NK-92 (cell line): Measurements from ENCODE around the gene GREB1L.
"Not testable (repeated sequence)": the region's sequence is repeated elsewhere in the genome, so short reads cannot be mapped to it uniquely, and the experiment has no call there.

Experiments
- DNase-seq: peaks from one replicate; lab custom pipeline; 2025; ENCODE audit not compliant: unreplicated experiment; lab: John Stamatoyannopoulos, UW

Gene GREB1L

DNA sequence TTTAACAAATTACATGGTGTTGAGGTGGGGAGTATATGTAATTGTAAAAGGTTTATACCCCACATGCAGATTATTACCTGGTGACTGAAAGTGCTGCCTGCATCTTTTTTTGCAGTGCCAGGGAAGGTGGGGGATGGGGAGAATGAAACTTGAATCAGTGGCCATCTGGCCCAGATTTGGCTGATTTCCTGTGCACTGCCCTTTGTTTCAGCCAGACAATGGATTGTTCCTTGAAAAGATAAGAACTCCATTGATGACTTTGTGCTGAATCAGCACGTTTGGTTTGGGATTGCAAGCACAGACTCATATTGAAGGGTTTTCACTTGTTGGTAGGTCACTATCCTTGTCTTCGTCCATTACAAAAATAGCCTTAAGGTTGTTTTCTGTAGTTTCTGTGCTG is 20.9 kb downstream of the GREB1L start:
- no peak for DNase-seq

DNA sequence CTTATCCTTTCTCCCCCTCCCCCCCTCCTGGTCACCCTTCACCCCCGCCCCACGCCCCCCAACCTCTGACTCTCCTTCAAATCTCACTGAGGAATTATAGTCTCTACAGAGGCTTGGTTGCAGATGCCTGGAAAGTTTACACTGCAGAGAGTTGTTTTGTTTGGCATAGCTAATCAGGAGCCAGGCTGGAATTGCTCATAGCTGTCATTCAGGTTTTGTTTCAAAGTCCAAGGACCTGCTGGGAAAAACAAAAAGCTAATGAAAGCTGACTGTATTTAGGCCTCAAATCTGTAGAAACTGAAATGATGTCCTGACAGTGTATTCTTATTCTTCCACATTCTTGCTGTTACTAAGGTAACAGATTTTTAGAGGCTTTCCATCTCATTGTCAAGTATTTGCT is 22.6 kb downstream of the GREB1L start:
- DNase-seq = no peak

GRCh38 chr18:21265971-21266673 is 24.1 kb downstream of the GREB1L start:
- DNase-seq = no peak

GRCh38 chr18:21267400-21267799 is 25.4 kb downstream of the GREB1L start:
- no peak for DNase-seq

GRCh38 chr18:21269349-21269748 is 27.3 kb downstream of the GREB1L start:
- no peak for DNase-seq

- no peak for DNase-seq
These were observed 28.4 kb downstream of the GREB1L start for GRCh38 chr18:21270453-21270852.

DNA sequence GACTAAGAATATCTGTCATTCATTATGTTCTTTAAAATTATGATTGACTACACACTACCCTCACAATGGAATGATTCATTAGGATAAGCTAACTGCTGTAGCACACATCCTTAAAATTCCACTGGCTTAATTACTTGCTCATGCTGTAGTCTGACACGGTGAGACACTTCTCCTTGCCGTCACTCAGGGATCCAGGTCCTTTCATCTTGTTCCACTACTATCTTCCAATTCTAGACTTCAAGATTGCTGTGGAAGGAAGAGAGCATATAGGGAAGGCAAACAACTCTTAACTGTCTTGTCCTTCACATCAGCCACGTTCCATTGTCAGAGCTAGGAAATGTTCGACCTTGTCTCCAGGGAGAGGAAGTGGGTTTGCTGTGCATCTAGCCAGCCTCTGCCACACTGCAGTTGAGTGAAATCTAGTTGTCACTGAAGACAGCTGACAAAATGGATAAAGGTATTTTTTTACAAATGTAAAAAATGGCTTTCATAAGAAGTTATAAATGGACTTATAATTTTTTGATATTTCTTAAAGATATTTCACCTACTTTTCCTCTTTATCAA is 30.1 kb downstream of the GREB1L start:
- no peak for DNase-seq

DNA sequence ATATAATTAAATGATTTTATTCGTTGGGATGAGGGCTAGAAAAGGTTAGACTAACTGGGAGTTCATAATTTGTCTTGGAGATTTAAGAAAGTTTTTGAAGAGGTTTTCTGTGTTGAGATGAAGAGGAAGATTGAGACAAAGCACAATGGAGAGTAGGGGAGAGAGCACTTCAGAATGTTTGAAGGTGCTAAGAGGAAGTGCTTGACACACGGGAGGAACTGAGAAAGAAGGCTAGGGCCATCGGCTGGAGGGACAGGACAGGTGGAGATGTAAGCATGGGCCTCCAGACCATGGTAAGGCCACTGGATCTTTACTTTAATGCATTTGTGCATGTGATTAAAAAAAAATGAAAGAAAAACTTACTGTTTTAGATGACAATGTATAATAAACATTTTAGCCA is 31.5 kb downstream of the GREB1L start:
- DNase-seq = no peak

- no peak for DNase-seq
These were observed 33.6 kb downstream of the GREB1L start for GRCh38 chr18:21275645-21276044.

DNA sequence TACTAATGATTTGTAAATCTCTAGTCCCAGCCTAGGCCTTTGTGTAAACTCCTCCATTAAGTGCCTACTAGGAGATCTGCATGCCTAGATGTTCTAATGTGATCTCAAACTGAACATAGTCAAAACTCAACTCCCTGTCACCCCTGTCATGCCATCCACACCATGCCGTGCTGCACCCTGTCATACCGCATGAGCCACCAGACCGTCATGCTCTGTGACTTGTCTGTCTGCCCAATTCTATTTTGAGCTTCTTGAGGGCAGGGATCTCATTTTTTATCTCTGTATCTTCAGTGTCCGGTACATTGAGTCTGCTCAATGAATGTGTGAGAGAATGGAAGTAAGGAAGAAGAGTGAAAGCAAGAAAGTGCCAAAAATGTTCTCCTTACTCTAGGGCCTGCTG is 35.5 kb downstream of the GREB1L start:
- DNase-seq = no peak

GRCh38 chr18:21278218-21278617 is 36.2 kb downstream of the GREB1L start:
- not testable (repeated sequence) for DNase-seq

- no peak for DNase-seq
These were observed 39.6 kb downstream of the GREB1L start for GRCh38 chr18:21281603-21282002.

GRCh38 chr18:21284540-21284939 is 42.5 kb downstream of the GREB1L start:
- no peak for DNase-seq

DNA sequence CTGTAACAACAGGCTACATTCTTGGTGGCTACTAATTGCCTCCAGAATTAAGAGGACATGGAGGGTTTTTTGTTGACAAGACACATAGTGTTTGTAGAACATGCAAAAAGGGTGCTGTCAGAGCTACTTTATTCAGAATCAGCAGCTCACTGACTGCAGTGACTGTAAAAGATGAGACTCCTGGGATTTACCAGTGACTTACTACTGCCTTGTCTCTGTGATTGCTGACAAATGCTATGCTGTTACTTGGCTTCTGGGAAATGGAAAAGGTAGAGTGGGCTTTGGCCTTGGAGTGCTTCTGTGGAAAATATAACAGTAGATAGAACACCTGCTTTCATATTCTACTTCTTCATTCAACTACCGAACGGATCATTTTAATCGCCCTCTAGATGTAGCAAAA is 47.8 kb downstream of the GREB1L start:
- DNase-seq = no peak

DNA sequence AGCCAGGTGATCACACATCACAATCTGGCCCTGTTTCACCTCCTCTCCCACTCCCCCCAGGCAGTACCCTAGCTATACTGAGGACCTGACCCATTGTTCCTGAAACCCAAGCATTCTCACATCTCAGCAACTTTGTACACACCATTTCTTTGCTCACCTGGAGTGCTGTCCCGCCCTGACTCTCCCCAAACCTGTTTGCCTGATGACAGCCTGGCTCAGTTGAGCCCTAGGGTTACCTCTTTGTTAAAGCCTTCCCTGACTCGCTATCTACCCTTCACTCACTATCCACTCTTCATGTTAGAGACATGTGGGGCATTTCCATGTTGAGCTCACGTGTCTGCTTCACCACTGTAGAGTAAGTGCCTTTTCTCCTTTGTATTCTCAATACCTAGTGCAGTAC is 49.1 kb downstream of the GREB1L start:
- DNase-seq = no peak

DNA sequence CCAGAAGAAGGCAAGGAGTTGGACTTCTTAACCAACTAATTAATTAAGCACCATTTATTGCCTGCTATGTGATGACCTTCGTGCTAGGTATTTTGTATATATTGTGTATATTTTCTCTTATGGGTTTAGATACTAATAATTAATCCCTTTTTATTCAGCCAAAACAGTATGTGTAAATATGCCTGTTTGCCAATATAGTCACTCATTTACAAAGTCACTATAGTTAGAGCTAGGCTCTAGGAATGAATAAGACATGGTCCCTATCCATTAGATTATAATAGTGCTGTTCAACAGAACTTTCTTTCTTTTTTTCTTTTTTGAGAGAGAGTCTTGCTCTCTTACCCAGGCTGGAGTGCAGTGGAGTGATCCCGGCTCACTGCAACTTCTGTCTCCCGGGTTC is 51.4 kb downstream of the GREB1L start:
- no peak for DNase-seq

- no peak for DNase-seq
These were observed 53.1 kb downstream of the GREB1L start for GRCh38 chr18:21295101-21295500.

GRCh38 chr18:21296045-21296444 is 54.0 kb downstream of the GREB1L start:
- no peak for DNase-seq

GRCh38 chr18:21298351-21298750 is 56.3 kb downstream of the GREB1L start:
- DNase-seq = no peak

DNA sequence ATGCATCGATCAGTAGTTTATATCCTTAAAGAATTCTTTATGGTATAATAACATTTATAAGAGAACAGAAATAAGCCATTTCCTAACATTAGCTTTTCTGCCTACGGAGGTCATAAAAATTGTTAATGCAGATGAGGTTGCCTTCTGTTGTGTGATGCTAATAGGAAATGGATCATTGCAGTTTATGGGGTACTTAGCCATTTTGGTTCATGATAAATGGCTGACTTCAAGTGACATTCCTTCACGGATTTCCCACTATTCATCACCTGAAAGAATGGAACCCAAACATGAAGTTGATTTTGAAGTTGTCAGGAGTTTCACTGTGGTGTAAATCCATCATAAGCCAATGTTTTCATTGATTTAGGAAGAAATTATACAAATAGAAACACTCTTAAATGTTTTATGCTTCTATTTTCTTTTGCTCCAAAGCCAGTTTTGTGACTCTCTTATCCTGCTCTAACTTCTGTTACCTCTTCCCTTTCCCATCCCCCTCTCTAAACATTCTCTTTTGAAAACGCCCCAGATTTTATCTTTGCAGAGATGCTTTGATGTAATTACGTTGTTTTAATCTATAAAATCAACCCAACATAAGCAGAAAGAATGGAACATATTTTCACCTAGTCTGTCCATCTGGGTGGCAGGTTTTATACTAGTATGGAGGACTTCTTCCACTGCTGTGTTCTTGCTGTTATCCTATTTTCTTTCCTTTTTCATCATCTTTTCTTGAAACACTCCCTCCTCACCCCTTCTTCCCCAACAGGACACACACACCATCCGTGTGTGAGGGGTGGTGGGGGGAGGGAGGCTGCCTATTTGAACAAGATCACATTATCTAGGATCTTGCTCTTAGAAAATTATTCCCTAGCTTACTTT is 58.2 kb downstream of the GREB1L start:
- DNase-seq = no peak

DNA sequence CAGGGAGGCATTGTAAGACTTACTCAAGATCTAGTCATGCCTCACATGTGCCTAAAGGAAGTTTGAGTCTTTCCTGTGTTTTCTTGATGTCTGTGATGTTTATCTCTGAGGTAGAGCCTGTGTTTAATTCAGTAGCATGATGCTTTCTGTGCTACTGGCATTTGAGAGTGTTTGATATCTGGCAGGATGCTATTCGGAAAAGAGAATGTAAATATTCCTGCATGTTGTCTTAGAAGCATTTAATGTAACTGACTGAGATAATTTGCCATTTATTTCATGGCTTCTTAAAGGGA is 58.8 kb downstream of the GREB1L start:
- DNase-seq = no peak

DNA sequence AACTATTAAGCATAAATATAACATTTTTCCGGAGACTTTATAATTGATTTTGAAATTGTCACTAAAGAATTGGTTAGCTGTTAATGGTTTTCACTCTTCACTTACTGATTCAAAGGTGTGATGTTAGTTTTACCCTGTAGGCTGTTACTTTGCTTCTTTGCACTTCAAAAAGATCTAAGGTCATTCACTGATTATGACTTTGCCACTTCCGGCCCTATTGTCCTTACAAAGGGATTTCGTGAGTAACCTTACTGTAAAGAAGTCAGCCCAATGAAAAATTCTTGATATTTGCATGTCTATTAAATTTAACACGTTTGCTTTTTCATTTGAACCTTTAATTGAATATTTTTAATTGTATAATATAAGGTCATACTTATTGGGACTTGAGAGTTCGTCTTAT is 61.4 kb downstream of the GREB1L start:
- DNase-seq = no peak
